ENCODE results near the gene WDR46. TPM values are rescaled to one million over a fixed set of nuclear protein-coding genes. Genes with fewer than 3 reads are reported as not detected.
"Not testable (repeated sequence)": the region's sequence is repeated elsewhere in the genome, so short reads cannot be mapped to it uniquely, and the experiment has no call there.

Gene WDR46
- total RNA-seq, 1 donor from 2014 or later: 67.9 TPM

- no peak overlapping the region for H3K4me3 ChIP-seq (ENCODE audit: low read depth, low read length)
- DNase-seq (ENCODE audit: low read depth): no peak
- no peak for TF ChIP-seq CTCF (conservative IDR thresholded peaks at IDR 0.05; ENCODE audit: low read depth, low read length)
Observed at GRCh38 chr6:33286946-33287914, 1.8 kb downstream of the WDR46 start.

GRCh38 chr6:33285214-33285613 is 3.8 kb downstream of the WDR46 start:
- not testable (repeated sequence) for DNase-seq (ENCODE audit: low read depth); H3K4me3 ChIP-seq (ENCODE audit: low read depth, low read length)

- no peak for DNase-seq (ENCODE audit: low read depth)
- no peak for TF ChIP-seq CTCF (conservative IDR thresholded peaks at IDR 0.05; ENCODE audit: low read depth, low read length)
- H3K4me3 ChIP-seq (ENCODE audit: low read depth, low read length): no peak overlapping the region
Observed at GRCh38 chr6:33280539-33280938, 8.5 kb downstream of the WDR46 start.

- no peak overlapping the region for H3K4me3 ChIP-seq (ENCODE audit: low read depth, low read length)
- DNase-seq (ENCODE audit: low read depth): no peak
- peak; percentile 86 for TF ChIP-seq CTCF (conservative IDR thresholded peaks at IDR 0.05; ENCODE audit: low read depth, low read length)
Observed at GRCh38 chr6:33279971-33280511, 9.0 kb downstream of the WDR46 start.

GRCh38 chr6:33279257-33279695 is 9.8 kb downstream of the WDR46 start:
- no peak for DNase-seq (ENCODE audit: low read depth)
- no peak for TF ChIP-seq CTCF (conservative IDR thresholded peaks at IDR 0.05; ENCODE audit: low read depth, low read length)
- H3K4me3 ChIP-seq (ENCODE audit: low read depth, low read length): no peak overlapping the region

GRCh38 chr6:33278810-33279209 is 10.2 kb downstream of the WDR46 start:
- TF ChIP-seq CTCF (conservative IDR thresholded peaks at IDR 0.05; ENCODE audit: low read depth, low read length): no peak
- no peak overlapping the region for H3K4me3 ChIP-seq (ENCODE audit: low read depth, low read length)
- no peak for DNase-seq (ENCODE audit: low read depth)

GRCh38 chr6:33278392-33278741 is 10.7 kb downstream of the WDR46 start:
- H3K4me3 ChIP-seq (ENCODE audit: low read depth, low read length): no peak overlapping the region
- TF ChIP-seq CTCF (conservative IDR thresholded peaks at IDR 0.05; ENCODE audit: low read depth, low read length): no peak
- no peak for DNase-seq (ENCODE audit: low read depth)
